ENCODE results near the gene SPIN4.

- TF ChIP-seq CTCF (conservative IDR thresholded peaks at IDR 0.05 in 1 of 2, IDR thresholded peaks at IDR 0.05 in 1 of 2; ENCODE audit: low read depth in 1 of 2, low read length in 2 of 2) (no peak), EZH2 (IDR thresholded peaks at IDR 0.05; ENCODE audit: low read length, missing control alignments) (no peak)
These were observed 49.2 kb upstream of the SPIN4 start for GRCh38 chrX:63400340-63400739.

All from fibroblast of lung (primary cell).